ENCODE data around the gene VANGL2. TPM values are rescaled to one million over a fixed set of nuclear protein-coding genes. Genes with fewer than 3 reads are reported as not detected.
A peak's percentile ranks its signal among the peaks of the same experiment; 100 is the strongest.

VANGL2 gene
- total and polyA plus RNA-seq, 2 of the 8 experiments (the other 6 are each of a cell fraction or from before 2014, with no cell fraction given), result 62.5 to 118 TPM

DNA sequence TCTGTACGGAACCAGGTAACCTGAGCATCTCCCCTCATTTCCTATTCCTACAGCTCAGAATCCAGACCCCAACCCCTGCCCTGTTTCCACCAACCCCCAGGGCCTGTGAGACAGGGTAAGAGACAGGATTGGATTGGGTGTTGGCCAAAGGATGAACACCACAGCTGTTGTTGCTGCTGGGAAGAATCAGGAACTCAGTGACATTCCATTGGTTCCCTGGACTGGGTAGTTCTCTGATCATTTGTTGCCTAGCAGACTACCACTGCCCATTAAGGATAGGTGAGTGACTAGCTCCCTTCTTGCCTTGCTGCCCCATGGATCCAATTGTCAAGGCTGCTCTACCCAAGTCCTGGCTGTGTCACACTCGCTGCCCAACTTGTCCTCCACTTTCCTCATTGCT, 47.1 kb upstream of the VANGL2 start:
- H3K23me2 ChIP-seq (ENCODE audit: low read depth, low read length), result no peaks in the 10 kb centered on the region
- H3K9ac ChIP-seq (replicated peaks in 1 of 4; ENCODE audit: extremely low read depth in 1 of 4, low read depth in 3 of 4, low read length in 3 of 4), result no peak overlapping the region
- no peaks in the 10 kb centered on the region for H3K79me2 ChIP-seq (ENCODE audit: control insufficient read depth in 1 of 2, insufficient read depth in 2 of 2, low read length in 2 of 2)
- no peak overlapping the region for H4K91ac ChIP-seq (replicated peaks; ENCODE audit: insufficient read length, low read length)
- no peaks in the 10 kb centered on the region for H3K79me1 ChIP-seq (ENCODE audit: low read depth, low read length)
- H3K4me1 ChIP-seq (replicated peaks in 1 of 4; ENCODE audit: control insufficient read depth in 3 of 4, insufficient read depth in 4 of 4, low read length in 3 of 4), result no peaks in the 10 kb centered on the region
- H4K5ac ChIP-seq (ENCODE audit: insufficient read length, low read depth, low read length), result no peak overlapping the region
- H3K27ac ChIP-seq (ENCODE audit: low read depth, low read length), result no peak overlapping the region
- H3K27me3 ChIP-seq (replicated peaks in 1 of 4; ENCODE audit: control insufficient read depth in 3 of 4, extremely low read depth in 1 of 4, insufficient read depth in 3 of 4, low read length in 3 of 4), result no peaks in the 10 kb centered on the region
- no peak overlapping the region for H3K18ac ChIP-seq (ENCODE audit: extremely low read depth, low read length)
- no peak overlapping the region for H4K8ac ChIP-seq (ENCODE audit: extremely low read depth, insufficient read depth, low read length)
- no peak overlapping the region for H3K14ac ChIP-seq (ENCODE audit: insufficient read length)
- ChIA-PET POLR2A (ENCODE audit: partially characterized antibody) (interaction anchor here (1.0 to 17.2 kb wide), 6 partner anchors 9 to 78 kb away, joined by 3 to 244 read pairs (median 8); partner anchors contain the start of genes COPA, NCSTN and NHLH1), CTCF (ENCODE audit: partially characterized antibody) (interaction anchor here (0.5 to 26.0 kb wide), 20 partner anchors 7 to 259 kb away, joined by 3 to 683 read pairs (median 10); partner anchors contain the start of gene NHLH1)
- no peak overlapping the region for H3K56ac ChIP-seq (replicated peaks; ENCODE audit: insufficient read length, low read depth, low read length)
- no peak overlapping the region for H2AK5ac ChIP-seq (ENCODE audit: low read depth, low read length)
- no peak overlapping the region for H2BK12ac ChIP-seq (ENCODE audit: low read depth, low read length)
- H3K4me3 ChIP-seq (ENCODE audit: extremely low read depth in 1 of 4, insufficient read depth in 2 of 4, low read depth in 3 of 4, low read length in 4 of 4), result no peak overlapping the region
- peaks cover 0 to 5% of the 10 kb centered on the region in 2 experiments for H4K20me1 ChIP-seq (replicated peaks in 1 of 2; ENCODE audit: control insufficient read depth in 1 of 2, insufficient read depth in 2 of 2, low read length in 2 of 2)
- no peak overlapping the region for H2AFZ ChIP-seq (ENCODE audit: low read length)
- no peak overlapping the region for H2BK5ac ChIP-seq (ENCODE audit: low read depth, low read length)
- WGBS, 2 experiments (ENCODE audit: extremely low coverage in 1 of 2, insufficient coverage in 1 of 2, insufficient read length in 1 of 2, insufficient replicate concordance in 2 of 2, low coverage in 1 of 2, low lambda C conversion rate in 2 of 2, missing lambda C conversion rate in 1 of 2), result 92% methylated on average over 2 of the region's 2 CpGs; no CpG with 5 or more reads in 1 of the 2 experiments
- FAIRE-seq (no peak), DNase-seq (ENCODE audit: low read depth in 1 of 2, low spot score in 2 of 2) (no peak)
- H2BK120ac ChIP-seq (replicated peaks; ENCODE audit: low read depth, low read length), result no peak overlapping the region
- H3K36me3 ChIP-seq (ENCODE audit: control insufficient read depth in 2 of 4, insufficient read depth in 4 of 4, low read length in 3 of 4), result peaks cover 34 to 87% (median 67%) of the 10 kb centered on the region in 4 experiments
- H3K23ac ChIP-seq (ENCODE audit: insufficient read length), result no peak overlapping the region
- no peaks in the 10 kb centered on the region for H3K9me3 ChIP-seq (ENCODE audit: insufficient read depth in 2 of 2, low read depth in 1 of 2, low read length in 1 of 2)
- TF ChIP-seq RFX5 (IDR thresholded peaks at IDR 0.05; ENCODE audit: borderline replicate concordance, low read depth, low read length) (peak; percentile 81), KDM4A (IDR thresholded peaks at IDR 0.05; ENCODE audit: low read depth, low read length, severe bottlenecking) (no peak)
- no peak overlapping the region for H3K4me2 ChIP-seq (ENCODE audit: insufficient read depth in 1 of 2, low read depth in 2 of 2, low read length in 2 of 2)
- H3K4ac ChIP-seq (replicated peaks; ENCODE audit: insufficient read length, low read depth, low read length), result no peak overlapping the region
- no peak overlapping the region for H2BK15ac ChIP-seq (ENCODE audit: low read length)
- H2BK20ac ChIP-seq (ENCODE audit: low read length), result no peak overlapping the region
